Measurements from ENCODE around the gene AFF2.

- TF ChIP-seq LEF1 (IDR thresholded peaks at IDR 0.05; ENCODE audit: borderline replicate concordance) = no peak
- no peak for TF ChIP-seq PKNOX1 (IDR thresholded peaks at IDR 0.05)
These were observed 42.3 kb downstream of the AFF2 start for GRCh38 chrX:148542481-148543255.
